IMR-90 (cell line): ENCODE measurements around the gene CHMP3. TPM values are rescaled to one million over a fixed set of nuclear protein-coding genes. Genes with fewer than 3 reads are reported as not detected.

Source experiments
- ATAC-seq: fragments of 200-7000 bp; cut with Tn5 transposase; 2 replicates; pipeline ENCODE4 v1.9.1; 2020; ENCODE audit warnings: low read depth, mild to moderate bottlenecking, moderate library complexity
- BruUV-seq: library from RNA; stranded (reverse); fragments of 400-500 nt; replicated peaks from 2 replicates; lab custom pipeline; 2021; lab: Mats Ljungman, UMichigan
- CTCF ChIA-PET: fragments of 300-600 bp; formaldehyde crosslinking; extraction: SDS; loops from one replicate; lab custom pipeline; 2021; ENCODE audit warnings: antibody characterized with exemption; lab: Yijun Ruan, JAX
- POLR2A ChIA-PET: fragments of 300-600 bp; sonication (Branson Sonifier 250); formaldehyde crosslinking; loops from one replicate; lab custom pipeline; 2022; ENCODE audit warnings: antibody characterized with exemption; ENCODE audit not compliant: unreplicated experiment; lab: Charles Lee
- DNase-seq: peaks from one replicate; pipeline ENCODE4 v3.0.0; 2013
- H2AFZ ChIP-seq: replicated peaks from 2 replicates; pipeline ENCODE3; 2013; ENCODE audit warnings: low read length, mild to moderate bottlenecking; ENCODE audit not compliant: poor library complexity
- H2AK5ac ChIP-seq: 2 replicates; pipeline ENCODE4 v1.6.1; 2013; ENCODE audit warnings: low read depth, low read length, inconsistent platforms
- H2AK9ac ChIP-seq: replicated peaks from 2 replicates; pipeline ENCODE3; 2013; ENCODE audit warnings: mild to moderate bottlenecking, low read depth, low read length, moderate library complexity; ENCODE audit not compliant: poor library complexity
- H2BK120ac ChIP-seq: 2 replicates; pipeline ENCODE4 v1.6.1; 2013; ENCODE audit warnings: low read depth, low read length, inconsistent platforms
- H2BK15ac ChIP-seq: 3 replicates; pipeline ENCODE4 v1.6.1; 2013; ENCODE audit warnings: low read depth, low read length, inconsistent platforms
- H2BK20ac ChIP-seq: 2 replicates; pipeline ENCODE4 v1.6.1; 2013; ENCODE audit warnings: low read depth, mild to moderate bottlenecking, inconsistent platforms, low read length, moderate library complexity
- H2BK5ac ChIP-seq: 2 replicates; pipeline ENCODE4 v1.6.1; 2013; ENCODE audit warnings: mild to moderate bottlenecking, low read depth, low read length, inconsistent platforms; ENCODE audit not compliant: poor library complexity, severe bottlenecking
- H3K14ac ChIP-seq: replicated peaks from 2 replicates; pipeline ENCODE4 v1.6.1; 2013; ENCODE audit warnings: low read depth, low read length, inconsistent platforms
- H3K18ac ChIP-seq: 2 replicates; pipeline ENCODE4 v1.6.1; 2013; ENCODE audit warnings: low read depth, low read length, control low read depth
- H3K23ac ChIP-seq: 2 replicates; pipeline ENCODE4 v1.6.1; 2013; ENCODE audit warnings: low read depth, low read length, inconsistent platforms
- H3K27ac ChIP-seq: 2 replicates; pipeline ENCODE4 v1.5.1; 2013; ENCODE audit warnings: mild to moderate bottlenecking, control low read depth, low read length; ENCODE audit not compliant: insufficient read depth
- H3K27me3 ChIP-seq: 2 replicates; pipeline ENCODE4 v1.6.1; 2013; ENCODE audit warnings: low read length; ENCODE audit not compliant: control insufficient read depth, insufficient read depth
- H3K36me3 ChIP-seq: 2 replicates; pipeline ENCODE4 v1.6.1; 2013; ENCODE audit warnings: low read length, mixed read lengths; ENCODE audit not compliant: control insufficient read depth, insufficient read depth
- H3K4ac ChIP-seq: 2 replicates; pipeline ENCODE4 v1.6.1; 2013; ENCODE audit warnings: low read depth, low read length, inconsistent platforms
- H3K4me1 ChIP-seq: 2 replicates; pipeline ENCODE4 v1.6.1; 2013; ENCODE audit warnings: low read length, mixed read lengths; ENCODE audit not compliant: control insufficient read depth, insufficient read depth
- H3K4me2 ChIP-seq: 2 replicates; pipeline ENCODE4 v1.6.1; 2013; ENCODE audit warnings: low read depth, mild to moderate bottlenecking, control low read depth, low read length, moderate library complexity
- H3K4me3 ChIP-seq: 2 replicates; pipeline ENCODE4 v1.5.1; 2013; ENCODE audit warnings: low read depth, mild to moderate bottlenecking, control low read depth, low read length, moderate library complexity; ENCODE audit not compliant: insufficient read depth
- H3K56ac ChIP-seq: 2 replicates; pipeline ENCODE4 v1.6.1; 2013; ENCODE audit warnings: low read length, inconsistent platforms; ENCODE audit not compliant: insufficient read depth; ENCODE audit errors: extremely low read depth
- H3K79me1 ChIP-seq, 2 experiments: 2 replicates each; pipeline ENCODE4 v1.6.1; 2013; ENCODE audit warnings: low read length in 2 of 2, inconsistent platforms in 1 of 2, low read depth in 1 of 2
- H3K9ac ChIP-seq: 2 replicates; pipeline ENCODE4 v1.6.1; 2013; ENCODE audit warnings: low read depth, low read length, control low read depth
- H3K9me1 ChIP-seq: 2 replicates; pipeline ENCODE4 v1.6.1; 2013; ENCODE audit warnings: low read length, inconsistent platforms; ENCODE audit not compliant: insufficient read depth
- H3K9me3 ChIP-seq: 2 replicates; pipeline ENCODE4 v1.6.1; 2013; ENCODE audit warnings: low read length; ENCODE audit not compliant: control insufficient read depth, insufficient read depth
- H4K20me1 ChIP-seq: 2 replicates; pipeline ENCODE4 v1.6.1; 2013; ENCODE audit warnings: low read length, inconsistent platforms; ENCODE audit not compliant: insufficient read depth
- H4K5ac ChIP-seq: 2 replicates; pipeline ENCODE4 v1.6.1; 2013; ENCODE audit warnings: mild to moderate bottlenecking, low read depth, low read length, control low read depth
- H4K8ac ChIP-seq, 2 experiments: 2 replicates each; pipeline ENCODE4 v1.6.1; 2013; ENCODE audit warnings: low read depth in 2 of 2, low read length in 2 of 2, control low read depth in 1 of 2, inconsistent platforms in 1 of 2
- H4K91ac ChIP-seq: 2 replicates; pipeline ENCODE4 v1.6.1; 2013; ENCODE audit warnings: low read depth, low read length, inconsistent platforms; ENCODE audit not compliant: insufficient read depth
- BHLHE40 ChIP-seq: fragments of 150-350 bp; IDR thresholded peaks from 2 replicates; pipeline ENCODE4 v1.6.1; 2016; ENCODE audit warnings: mild to moderate bottlenecking, low read depth, low read length
- CHD1 ChIP-seq: IDR thresholded peaks from 2 replicates; pipeline ENCODE4 v1.6.1; 2012; ENCODE audit warnings: low read depth, low read length, improper control_type of control experiment
- FOS ChIP-seq: fragments of 150-350 bp; IDR thresholded peaks from 2 replicates; pipeline ENCODE4 v1.6.1; 2016; ENCODE audit warnings: low read depth, low read length
- MAZ ChIP-seq: IDR thresholded peaks from 2 replicates; pipeline ENCODE4 v1.6.1; 2012; ENCODE audit warnings: low read depth, mild to moderate bottlenecking, low read length, improper control_type of control experiment, moderate library complexity, borderline replicate concordance
- MXI1 ChIP-seq: IDR thresholded peaks from 2 replicates; pipeline ENCODE4 v1.6.1; 2012; ENCODE audit warnings: low read depth, mild to moderate bottlenecking, low read length, moderate library complexity, borderline replicate concordance
- NFE2L2 ChIP-seq: fragments of 150-350 bp; IDR thresholded peaks from 2 replicates; pipeline ENCODE4 v1.6.1; 2016; ENCODE audit warnings: low read depth, mild to moderate bottlenecking, low read length
- RCOR1 ChIP-seq: IDR thresholded peaks from 2 replicates; pipeline ENCODE4 v1.6.1; 2012; ENCODE audit warnings: mild to moderate bottlenecking, low read length, improper control_type of control experiment; ENCODE audit not compliant: insufficient replicate concordance
- RFX5 ChIP-seq: IDR thresholded peaks from 2 replicates; pipeline ENCODE4 v1.8.0; 2012; ENCODE audit warnings: low read depth, mild to moderate bottlenecking, low read length, moderate library complexity
- SMC3 ChIP-seq: fragments of 150-350 bp; IDR thresholded peaks from 2 replicates; pipeline ENCODE4 v1.6.1; 2016; ENCODE audit warnings: low read depth, mild to moderate bottlenecking, antibody characterized with exemption, low read length, moderate library complexity
- WGBS, 2 experiments: methylation state at CpG; one replicate each; pipeline versions ENCODE4 v1.1.5 to v1.1.7; 2013; ENCODE audit warnings: missing lambda C conversion rate in 2 of 2; ENCODE audit not compliant: insufficient read length in 1 of 2; ENCODE audit errors: extremely low coverage in 2 of 2; 5-methylcytosine and 5-hydroxymethylcytosine counted together
- dilution Hi-C: fragments of 300-500 bp; cut with HindIII; formaldehyde crosslinking; loops from one replicate; pipeline ENCODE4 v1.14.3; 2018; ENCODE audit warnings: low sequenced_read_pairs; ENCODE audit not compliant: unreplicated experiment
- in situ Hi-C: fragments of 300-500 bp; cut with MboI; formaldehyde crosslinking; loops from 3 replicates; pipeline ENCODE4 v1.14.3; 2019; ENCODE audit warnings: low sequenced_read_pairs, inconsistent platforms, mixed read lengths
- intact Hi-C: fragments of 100-400 bp; cut with micrococcal nuclease; formaldehyde crosslinking; loops from 2 replicates; pipeline ENCODE4 v1.10.0; 2022
- polyA plus RNA-seq, 3 experiments: library from polyadenylated mRNA; depleted of rRNA; stranded (reverse); fragments of >200 nt; gene quantifications; 2 replicates each; pipeline ENCODE4 v1.2.3, GENCODE V29; 2012; ENCODE audit warnings: low replicate concordance in 1 of 3
- total RNA-seq: library from RNA; depleted of rRNA; stranded (reverse); fragments of >200 nt; gene quantifications from 2 replicates; pipeline ENCODE4 v1.2.3, GENCODE V29; 2012

Gene CHMP3
- total and polyA plus RNA-seq, 2 of the 4 experiments (the other 2 are of a cell fraction), result 38.4 to 84.6 TPM

- H2BK5ac ChIP-seq, result no peak overlapping the region
- no peak overlapping the region for H3K9ac ChIP-seq
- intact Hi-C loops (no loop called here), in situ Hi-C loops (no loop called here), dilution Hi-C loops (no loop called here)
- H3K9me3 ChIP-seq, result peaks cover 10% of the 10 kb centered on the region
- H4K20me1 ChIP-seq, result no peaks in the 10 kb centered on the region
- ChIA-PET POLR2A (no interaction called here), CTCF (no interaction called here)
- H3K4me3 ChIP-seq, result no peak overlapping the region
- H3K9me1 ChIP-seq, result no peaks in the 10 kb centered on the region; the same call in none of the 2 replicates
- H3K4me2 ChIP-seq, result no peak overlapping the region
- H4K8ac ChIP-seq, result no peak overlapping the region
- no peaks in the 10 kb centered on the region for H3K4me1 ChIP-seq
- no peaks in the 10 kb centered on the region for H3K27me3 ChIP-seq
- H2AK5ac ChIP-seq, result no peak overlapping the region
- H3K4ac ChIP-seq, result no peak overlapping the region
- H3K79me1 ChIP-seq, result peaks cover 3% of the 10 kb centered on the region in 2 experiments; a peak in 2 of 4 replicates
- H2BK15ac ChIP-seq, result no peak overlapping the region
- peaks cover 39% of the 10 kb centered on the region for H3K36me3 ChIP-seq
- H2BK20ac ChIP-seq, result no peak overlapping the region
- H4K5ac ChIP-seq, result no peak overlapping the region
- no TSS peak for BruUV-seq
- H4K91ac ChIP-seq, result no peak overlapping the region
- H3K27ac ChIP-seq, result no peak overlapping the region
- no peak overlapping the region for H3K23ac ChIP-seq
- H2AK9ac ChIP-seq, result no peak overlapping the region
- H3K18ac ChIP-seq, result no peak overlapping the region
- H2BK120ac ChIP-seq, result no peak overlapping the region
- H2AFZ ChIP-seq, result no peak overlapping the region
- ATAC-seq (no peak), DNase-seq (no peak)
- no CpG with 5 or more reads among the region's 2 CpGs for WGBS, 2 experiments
- no peak overlapping the region for H3K56ac ChIP-seq
- H3K14ac ChIP-seq, result no peak overlapping the region
- TF ChIP-seq MAZ, result no peak
- no peak for TF ChIP-seq MXI1
- no peak for TF ChIP-seq RCOR1
- TF ChIP-seq SMC3, result no peak
- no peak for TF ChIP-seq FOS
- no peak for TF ChIP-seq NFE2L2
- TF ChIP-seq BHLHE40, result no peak
- no peak for TF ChIP-seq RFX5
- TF ChIP-seq CHD1, result no peak
These were observed 62.7 kb downstream of the CHMP3 start for GRCh38 chr2:86500325-86501083.
